T-helper 2 cell treated with Interferon-gamma antibody and Interleukin-4, amounts not matched to agents 100 ng/mL and 5 ng/mL, for 36 hours (primary cell): Measurements from ENCODE around the gene TPCN2. TPM values are rescaled to one million over a fixed set of nuclear protein-coding genes. Genes with fewer than 3 reads are reported as not detected.

Experiments
- intact Hi-C: fragments of 100-400 bp; cut with micrococcal nuclease; formaldehyde crosslinking; loops from one replicate; pipeline ENCODE4 v1.15.1; 2023
- total RNA-seq: library from RNA; stranded (reverse); gene quantifications from 2 replicates; pipeline ENCODE4 v1.2.3, GENCODE V29; 2022

TPCN2 gene
- total RNA-seq, 1 donor from 2014 or later: 23.3 TPM

DNA sequence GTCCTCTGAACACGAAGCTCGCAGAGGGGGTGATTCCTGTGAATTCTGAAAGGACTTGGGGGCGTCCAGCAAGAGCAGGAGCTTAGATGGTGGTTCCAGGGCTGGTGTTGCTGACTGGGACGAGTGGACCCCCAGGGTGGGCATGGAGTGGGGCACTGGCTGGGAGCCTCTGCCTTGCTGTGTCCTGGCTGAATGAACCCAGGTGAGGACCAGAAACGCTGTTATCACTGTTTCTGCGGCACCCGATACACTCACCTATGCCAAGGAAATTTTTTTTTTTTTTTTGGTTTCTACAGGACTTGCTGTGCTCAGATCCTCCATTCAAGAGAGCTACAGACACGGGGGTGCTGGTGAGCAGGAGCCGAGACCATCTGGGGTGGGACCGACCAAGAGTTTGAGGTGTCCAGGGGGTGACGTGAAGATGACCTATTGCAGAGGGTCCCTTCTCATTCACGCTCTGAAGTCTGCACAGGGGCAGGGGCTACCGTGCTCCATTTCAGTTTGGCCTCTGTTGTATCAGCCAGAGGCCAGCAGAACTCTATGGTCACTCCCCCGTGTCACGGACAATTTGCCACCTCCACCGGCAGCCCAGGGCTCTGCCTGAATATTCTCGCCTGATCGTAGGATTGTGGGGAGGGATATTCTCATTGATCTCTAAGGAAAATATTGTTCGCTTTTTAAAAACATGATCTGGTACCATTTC lies 110.6 kb downstream of the TPCN2 start:
- intact Hi-C loops: no loop called here

DNA sequence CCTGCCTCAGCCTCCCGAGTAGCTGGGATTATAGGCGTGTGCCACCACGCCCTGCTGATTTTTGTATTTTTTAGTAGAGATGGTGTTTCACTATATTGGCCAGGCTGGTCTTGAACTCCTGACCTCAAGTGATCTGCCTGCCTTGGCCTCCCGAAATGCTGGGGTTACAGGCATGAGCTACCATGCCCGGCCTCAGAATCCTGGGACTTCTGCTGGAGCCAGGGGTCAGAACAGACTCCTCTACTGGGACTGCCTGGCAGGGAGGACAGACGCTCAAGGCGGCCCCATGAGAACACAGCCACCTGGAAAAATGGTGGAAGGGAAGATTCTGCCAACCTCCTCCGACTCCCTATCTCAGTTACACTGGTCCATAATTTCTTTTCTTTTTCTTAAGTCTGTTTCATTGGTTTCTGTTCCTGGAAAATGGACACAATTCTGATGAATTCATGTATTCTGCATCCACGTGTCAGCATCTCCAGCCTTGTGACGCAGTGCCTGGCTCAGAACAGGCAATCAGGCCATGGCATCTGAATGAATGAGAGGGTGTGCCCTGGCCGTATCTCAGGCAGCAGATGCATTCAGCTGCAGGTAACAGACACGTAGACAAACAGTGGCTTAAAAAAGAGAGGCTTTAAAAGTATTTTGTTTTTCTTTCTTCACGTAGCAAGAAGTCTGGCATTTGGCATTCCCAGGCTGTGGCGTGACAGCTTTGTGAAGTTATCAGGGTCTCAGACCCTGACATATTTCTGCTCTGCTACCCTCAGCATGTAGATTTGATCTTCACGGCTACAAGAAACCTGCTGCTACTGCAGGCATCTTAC lies 111.8 kb downstream of the TPCN2 start:
- intact Hi-C loops: no loop called here

DNA sequence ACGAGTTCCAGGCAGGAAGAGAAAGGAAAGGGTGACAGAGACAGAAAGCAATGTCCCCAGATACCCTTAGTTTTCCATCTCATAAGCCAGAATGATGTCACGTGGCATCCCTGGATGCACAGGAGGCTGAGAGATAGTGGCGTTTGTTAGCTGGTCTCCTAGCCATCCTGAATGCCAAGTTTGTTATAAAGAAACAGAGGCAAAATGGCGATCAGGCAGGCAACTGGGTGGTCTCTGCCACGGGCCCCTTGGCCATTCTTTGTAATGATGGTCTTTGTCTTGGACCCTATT lies 112.3 kb downstream of the TPCN2 start:
- intact Hi-C loops: no loop called here

DNA sequence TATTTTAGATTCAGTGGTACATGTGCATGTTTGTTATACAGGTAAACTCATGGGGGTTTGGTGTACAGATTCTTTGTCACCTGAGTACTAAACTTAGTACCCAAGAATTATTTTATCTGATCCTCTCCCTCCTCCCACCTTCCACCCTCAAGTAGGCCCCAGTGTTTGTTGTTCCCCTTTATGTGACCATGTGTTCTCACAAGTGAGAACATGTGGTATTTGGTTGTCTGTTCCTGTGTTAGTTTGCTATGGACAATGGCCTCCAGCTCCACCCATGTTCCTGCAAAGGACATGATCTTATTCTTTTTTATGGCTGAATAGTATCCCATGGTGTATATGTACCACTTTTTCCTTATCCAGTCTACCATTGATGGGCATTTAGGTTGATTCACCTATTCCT lies 113.8 kb downstream of the TPCN2 start:
- intact Hi-C loops: no loop called here

DNA sequence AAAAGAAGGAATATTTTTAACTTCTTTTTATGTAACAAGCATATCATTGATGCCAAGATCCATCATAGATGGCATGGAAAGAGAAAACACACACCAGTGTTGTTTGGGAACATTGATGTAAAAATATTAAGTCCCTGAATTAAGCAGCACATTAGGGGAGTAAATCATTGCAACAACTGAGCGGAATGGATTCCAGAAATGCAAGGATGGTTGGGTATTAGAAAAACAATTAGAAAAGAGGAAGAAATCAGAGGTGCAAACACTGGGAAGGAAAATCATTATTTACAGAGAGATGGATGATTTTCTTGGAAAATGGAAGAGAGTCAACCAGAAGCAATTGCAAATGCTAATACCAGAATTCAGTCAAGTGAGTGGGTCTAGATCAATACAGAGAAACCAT lies 115.1 kb downstream of the TPCN2 start:
- intact Hi-C loops: no loop called here

DNA sequence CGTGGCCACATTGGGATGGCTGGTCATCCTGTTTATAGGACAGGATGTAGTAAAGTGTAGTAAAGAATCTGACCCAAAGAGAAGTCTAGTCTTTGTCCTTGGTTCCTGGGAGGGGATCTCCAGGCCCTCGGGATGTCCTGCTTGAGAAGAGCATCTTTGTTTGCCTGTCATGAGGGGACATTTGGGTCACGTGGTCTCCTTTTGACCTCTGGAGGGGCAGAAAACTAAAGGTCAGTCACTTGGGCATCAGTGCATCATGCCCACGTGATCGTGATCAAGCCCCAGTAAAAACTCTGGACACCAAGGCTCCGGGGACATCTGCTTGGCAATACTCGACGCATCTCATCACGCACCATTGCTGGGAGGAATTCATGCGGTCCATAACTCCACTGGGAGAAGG lies 116.1 kb downstream of the TPCN2 start:
- intact Hi-C loops: no loop called here

DNA sequence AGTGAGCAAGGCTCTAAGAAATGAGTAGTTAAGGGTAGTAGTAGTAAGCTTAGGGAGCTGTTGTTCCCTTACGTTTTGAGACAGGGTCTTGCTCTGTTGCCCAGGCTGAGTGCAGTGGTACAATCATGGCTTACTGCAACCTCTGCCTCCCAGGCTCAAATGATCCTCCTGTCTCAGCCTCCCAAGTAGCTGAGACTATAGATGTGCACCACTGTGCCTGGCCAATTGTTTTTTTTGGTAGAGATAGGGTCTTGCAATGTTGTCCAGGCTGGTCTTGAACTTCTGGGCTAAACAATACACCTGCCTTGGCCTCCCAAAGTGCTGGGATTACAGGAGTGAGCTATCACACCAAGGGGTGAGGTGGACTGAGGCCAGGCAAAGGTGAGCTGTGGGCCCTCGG lies 117.0 kb downstream of the TPCN2 start:
- intact Hi-C loops: loop anchor here (2.0 kb wide), 1 partner anchor 43 kb away; no protein-coding TSS in a partner anchor

DNA sequence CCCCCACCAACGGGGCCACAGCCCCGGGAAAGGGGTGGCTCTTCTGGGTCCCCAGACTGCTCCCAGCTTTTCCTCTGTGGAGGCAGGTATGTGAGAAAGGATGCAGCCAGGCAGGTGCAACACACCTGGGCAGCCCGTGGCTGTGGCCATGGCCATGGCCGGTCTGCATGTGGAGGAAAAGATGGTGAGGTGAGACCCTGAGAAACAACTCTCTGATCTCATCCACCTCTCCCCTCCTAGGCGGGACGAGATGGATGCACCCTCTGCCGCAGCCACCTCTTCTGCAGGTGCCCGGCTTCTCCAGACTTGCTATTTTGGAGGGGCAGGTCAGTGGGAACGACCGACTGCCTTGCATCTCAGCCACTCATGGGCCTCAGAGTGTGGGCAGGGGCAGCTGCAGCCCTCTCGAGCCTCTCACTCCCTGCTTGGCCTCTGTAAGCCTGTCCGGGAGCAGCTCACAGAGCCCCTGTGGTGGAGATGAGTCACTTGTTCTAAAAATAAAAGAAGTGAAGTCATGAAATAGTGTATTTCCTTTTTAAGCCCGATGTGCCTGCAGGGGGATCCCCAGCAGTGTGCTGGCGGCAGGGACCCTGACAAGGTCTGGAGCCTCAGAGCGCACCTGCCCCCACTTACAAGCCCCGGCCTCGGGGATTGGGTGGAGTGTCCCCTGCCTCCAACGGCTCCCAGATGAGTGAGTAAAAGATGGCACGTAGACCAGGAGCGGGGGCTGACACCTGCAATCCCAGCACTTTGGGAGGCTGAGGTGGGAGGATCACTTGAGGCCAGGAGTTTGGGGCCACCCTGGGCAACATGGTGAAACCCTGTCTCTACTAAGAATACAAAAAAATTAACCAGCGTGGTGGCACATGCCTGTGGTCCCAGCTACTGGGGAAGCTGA lies 117.7 kb downstream of the TPCN2 start:
- intact Hi-C loops: loop anchor here (2.0 kb wide), 1 partner anchor 44 kb away; no protein-coding TSS in a partner anchor

DNA sequence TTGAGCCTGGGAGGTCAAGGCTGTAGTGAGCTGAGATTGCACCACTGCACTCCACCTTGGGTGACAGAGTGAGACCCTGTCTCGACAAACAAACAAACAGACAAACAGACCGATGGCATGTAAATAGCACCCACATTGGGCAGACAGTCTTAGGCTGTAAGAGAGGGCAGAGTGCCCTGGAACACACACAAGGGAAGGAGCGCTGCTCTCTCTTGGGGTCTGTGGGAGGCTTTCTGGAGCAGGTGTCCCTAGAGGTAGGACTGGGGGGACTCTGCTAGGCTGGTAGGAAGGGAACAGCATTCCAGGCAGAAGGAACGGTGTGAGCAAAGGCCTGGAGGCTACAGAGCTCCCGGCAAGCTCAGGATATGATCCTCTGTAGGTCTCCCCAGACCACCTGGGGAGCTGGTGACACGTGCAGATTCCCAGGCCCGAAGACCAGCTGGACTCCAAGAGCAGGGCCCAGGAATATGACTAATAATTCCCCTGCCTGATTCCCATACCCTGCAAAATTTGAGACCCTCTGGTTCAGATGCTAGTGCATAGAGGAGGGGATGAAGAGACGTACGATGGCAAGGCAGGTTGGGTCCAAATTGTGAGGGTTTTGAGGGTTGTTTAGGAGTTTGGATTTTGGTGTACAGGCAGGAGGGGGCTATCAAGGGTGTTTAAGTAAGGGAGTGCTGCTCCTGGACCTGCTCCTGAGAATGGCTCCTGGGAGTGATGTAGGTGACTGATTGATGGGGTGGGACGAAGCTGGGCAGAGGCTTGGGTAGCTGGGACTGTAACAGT lies 118.6 kb downstream of the TPCN2 start:
- intact Hi-C loops: loop anchor here (2.0 kb wide), 1 partner anchor 45 kb away; no protein-coding TSS in a partner anchor

DNA sequence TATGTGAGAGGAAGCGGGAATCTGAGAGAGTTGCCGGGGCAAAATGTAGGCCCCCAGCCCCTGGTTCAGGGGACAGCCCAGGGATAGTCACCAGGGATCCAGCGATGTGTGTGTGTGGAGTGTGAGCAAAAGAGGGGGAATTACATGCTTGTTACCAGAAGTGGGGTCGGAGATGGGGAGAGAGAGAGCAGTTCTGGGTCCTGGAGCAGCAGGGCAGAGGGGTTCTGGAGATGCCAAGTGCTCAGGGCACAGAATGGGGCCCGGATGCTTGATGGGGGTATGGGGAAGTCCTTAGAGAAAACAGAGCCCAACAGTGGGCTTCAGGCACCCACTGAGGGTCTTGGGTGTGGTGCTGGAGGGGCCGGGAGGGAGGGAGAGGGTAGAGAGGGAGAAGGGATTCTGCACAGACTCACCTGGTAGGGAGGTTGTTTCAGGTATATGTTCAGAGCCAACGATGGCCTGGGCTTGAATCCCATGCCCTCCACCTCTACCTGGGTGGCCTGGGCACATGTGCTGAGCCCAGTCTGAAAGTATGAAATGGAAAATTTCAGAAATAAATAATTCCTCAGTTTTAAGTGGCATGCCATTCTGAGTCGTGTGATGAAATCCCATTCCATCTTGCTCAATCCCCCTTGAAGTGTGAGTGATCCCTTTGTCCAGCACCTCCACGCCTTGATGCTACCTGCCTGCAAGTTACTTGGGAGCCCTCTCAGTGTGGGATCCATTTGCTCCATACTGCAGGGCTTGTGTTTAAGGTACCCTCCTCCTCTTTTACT lies 119.4 kb downstream of the TPCN2 start:
- intact Hi-C loops: loop anchor here (2.0 kb wide), 1 partner anchor 45 kb away; no protein-coding TSS in a partner anchor

DNA sequence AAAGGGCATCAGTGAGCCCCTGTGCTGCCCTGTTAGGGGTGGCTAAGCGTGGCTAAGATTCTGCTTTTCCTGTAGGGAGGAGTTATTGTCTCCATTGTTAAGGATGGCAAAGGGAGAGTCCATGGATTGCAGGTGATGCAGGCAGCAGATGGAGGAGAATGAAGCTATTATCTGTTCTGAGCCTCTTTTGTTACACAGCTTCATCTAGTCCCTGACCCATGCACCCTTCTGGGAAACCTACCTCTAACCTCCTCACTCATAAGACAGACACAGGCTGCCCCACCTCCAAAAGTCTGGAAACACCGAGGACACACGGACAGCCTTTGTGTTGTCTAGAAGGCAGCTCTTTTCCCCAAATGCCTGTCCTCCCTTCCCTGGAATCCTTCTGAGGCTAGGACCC lies 120.7 kb downstream of the TPCN2 start:
- intact Hi-C loops: no loop called here

DNA sequence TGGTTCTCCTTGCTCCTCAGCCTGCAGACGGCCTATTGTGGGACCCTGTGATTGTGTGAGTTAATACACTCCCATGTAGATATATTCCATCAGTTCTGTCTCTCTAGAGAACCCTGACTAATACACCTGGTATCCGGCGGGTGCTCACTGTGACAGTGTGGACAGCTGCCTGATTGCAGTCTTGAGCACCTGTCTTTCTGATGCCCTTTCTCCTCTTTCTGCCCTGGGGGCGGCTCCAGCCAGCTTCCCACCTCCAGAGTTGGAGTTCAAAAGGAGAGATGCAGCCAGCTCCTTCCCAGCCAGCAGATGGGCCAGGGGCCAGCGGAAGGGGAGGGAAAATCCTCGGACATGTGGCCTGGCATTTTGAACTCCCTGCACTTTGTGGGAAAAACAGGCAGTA lies 122.0 kb downstream of the TPCN2 start:
- intact Hi-C loops: no loop called here

DNA sequence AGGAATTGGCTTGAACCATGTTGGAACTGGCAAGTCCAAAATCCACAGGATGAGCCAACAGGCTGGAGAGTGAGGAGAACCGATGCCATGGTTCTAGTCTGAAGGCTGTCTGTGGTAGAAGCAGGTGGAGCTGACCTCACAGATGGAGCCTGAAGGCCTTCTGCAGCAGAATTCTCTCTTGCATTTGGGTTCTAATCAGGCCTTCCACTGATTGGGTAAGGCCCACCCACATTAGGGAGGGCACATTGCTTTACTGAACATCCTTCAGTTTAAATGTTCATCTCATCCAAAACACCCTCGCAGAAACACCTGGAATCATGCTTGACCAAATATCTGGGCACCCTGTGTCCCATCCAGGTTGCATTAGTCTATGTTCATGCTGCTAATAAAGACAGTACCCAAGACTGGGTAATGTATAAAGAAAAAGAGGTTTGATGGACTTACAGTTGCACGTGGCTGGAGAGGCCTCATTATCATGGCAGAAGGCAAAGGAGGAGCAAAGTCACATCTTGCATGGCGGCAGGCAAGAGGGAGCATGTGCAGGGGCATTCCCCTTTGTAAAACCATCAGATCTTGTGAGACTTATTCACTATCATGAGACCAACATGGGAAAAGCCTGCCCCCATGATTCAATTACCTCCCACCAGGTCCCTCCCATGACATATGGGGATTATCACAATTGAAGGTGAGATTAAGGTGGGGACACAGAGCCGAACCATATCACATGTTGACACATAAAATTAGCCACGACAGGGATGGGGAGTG lies 122.9 kb downstream of the TPCN2 start:
- intact Hi-C loops: no loop called here

DNA sequence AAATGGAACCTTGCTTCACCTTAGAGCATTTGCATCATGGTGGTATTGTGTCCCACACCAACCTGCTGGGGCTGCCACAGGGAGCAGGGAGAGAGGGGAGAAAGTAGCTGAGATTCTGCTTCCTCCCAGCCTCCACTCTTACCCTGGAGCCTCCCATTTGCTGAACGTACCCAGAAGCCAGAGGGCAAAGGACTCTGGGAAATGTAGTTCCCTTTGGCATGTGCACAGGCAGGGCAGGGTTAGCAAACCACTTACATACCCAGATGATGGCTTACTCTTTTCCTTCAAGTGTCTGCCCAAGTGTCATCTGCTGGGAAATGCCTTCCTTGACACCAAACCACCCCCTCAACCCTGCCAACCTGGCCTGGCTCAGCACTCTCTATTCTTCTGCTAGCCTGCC lies 123.9 kb downstream of the TPCN2 start:
- intact Hi-C loops: no loop called here

DNA sequence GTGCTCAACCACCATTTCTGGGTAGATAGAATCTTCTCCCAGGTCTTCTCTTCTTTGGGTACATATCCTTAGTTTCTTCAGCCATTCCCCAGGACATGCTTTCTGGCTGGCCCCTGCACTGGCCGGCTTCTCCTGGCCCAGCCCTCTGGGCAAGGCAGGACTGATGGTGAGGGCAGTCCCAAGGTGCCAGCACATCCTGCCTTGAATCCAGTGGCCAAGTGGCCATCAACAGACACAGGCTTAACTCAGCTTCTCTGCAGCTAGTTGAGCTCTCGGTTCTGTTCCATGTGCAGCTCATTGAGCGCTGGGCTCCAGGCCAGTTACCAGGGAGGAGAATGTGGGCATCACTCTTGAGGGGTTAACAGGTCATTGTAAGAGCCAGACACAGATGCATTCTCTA lies 124.6 kb downstream of the TPCN2 start:
- intact Hi-C loops: no loop called here

DNA sequence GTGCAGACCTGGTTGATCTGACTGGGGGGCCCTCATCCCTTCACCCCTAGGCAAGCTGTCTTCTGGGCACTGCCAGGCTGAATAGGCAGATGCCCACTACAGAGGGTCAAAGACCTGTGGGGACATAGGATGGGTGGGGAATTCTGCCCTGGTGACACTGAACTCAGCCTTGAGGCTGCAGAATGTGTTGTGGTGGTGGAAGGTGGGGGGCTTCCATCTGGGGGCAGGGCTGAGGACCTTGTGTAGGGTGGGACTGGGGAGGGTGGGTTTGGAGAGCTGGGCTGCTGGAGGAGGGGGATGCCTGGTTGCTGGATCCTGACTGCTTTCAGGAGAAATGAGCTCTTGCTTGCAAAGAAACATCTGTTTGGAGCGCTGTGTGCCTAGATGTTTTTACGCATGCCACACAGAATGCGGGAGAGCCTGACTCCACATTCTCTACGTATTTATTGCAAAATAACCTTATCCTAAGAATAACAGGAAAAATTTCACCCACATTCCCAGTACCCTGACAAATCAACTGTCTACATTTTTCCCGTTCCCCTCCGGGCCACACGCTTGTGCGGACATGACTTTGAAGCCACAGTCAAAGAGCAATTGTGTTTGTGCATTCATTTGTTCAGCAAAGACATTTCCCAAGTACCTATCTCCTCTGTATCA lies 125.3 kb downstream of the TPCN2 start:
- intact Hi-C loops: no loop called here

DNA sequence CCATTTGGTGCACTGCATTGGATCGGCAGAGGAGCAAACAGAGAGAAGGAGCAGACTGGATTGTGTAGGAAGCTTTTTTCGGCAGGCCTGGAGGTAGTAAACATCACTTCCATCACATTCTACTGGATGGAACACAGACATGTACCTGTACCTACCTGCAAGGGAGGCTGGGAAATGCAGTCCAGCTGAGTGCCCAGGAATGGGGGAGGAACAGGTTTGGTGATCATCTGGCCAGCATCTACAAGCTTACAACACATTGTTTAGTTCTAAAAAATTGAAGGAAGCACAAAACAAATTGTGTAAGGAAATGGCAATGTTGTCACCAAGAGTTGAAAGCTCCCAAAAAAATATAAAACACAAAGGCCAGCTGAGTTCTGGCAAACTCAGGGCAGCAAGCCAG lies 126.1 kb downstream of the TPCN2 start:
- intact Hi-C loops: no loop called here

DNA sequence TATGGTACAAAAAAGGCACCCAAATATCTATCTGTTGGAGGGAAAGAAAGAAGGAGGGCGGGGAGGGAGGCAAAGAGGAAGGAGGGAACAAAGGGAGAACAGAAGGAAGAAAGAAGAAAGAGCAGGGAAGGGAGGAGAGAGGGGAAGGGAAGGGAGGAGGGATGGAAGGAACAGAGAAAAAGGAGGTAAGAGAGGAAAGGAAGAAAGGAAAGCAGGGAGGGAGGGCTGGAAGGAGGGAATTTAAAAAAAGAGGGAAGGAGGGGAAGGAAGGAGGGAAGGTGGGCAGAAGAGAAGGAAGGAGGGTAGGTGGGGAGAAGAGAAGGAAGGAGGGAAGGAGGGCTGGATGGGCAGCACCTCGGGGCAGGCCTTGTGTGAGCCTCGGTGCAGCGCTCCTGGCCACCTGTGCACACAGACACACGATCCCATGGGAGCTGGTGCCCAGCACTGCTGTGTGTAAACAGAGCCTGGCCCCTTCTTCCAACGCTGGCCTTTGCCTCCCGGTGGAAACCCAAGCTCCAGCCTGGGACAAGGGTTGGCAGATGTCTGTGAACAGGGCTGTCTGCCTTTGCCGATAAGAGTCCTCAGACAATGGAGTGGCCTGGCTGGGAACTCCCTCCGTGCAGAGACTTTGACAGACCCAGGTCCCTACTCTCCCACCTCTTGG lies 130.2 kb downstream of the TPCN2 start:
- intact Hi-C loops: no loop called here
